Natural killer cell (primary cell): ENCODE results near the gene HSD17B12. TPM values are rescaled to one million over a fixed set of nuclear protein-coding genes. Genes with fewer than 3 reads are reported as not detected.

Experiments
- ATAC-seq, 3 donors: fragments of 150-1000 bp in 2 of 3; fragments of 200-7000 bp in 1 of 3; cut with Tn5 transposase; 1 replicate in 1 of 3; 2 replicates in 2 of 3; pipeline ENCODE4 v1.10.0; 2021; ENCODE audit warnings: mild to moderate bottlenecking in 2 of 3, moderate library complexity in 2 of 3
- DNase-seq, 2 donors: peaks; one replicate each; pipeline versions ENCODE4 v3.0.0 to v3.0.0-alpha.2; 2013 to 2021; ENCODE audit warnings: mixed read lengths in 1 of 2
- H3K27ac ChIP-seq: one replicate; pipeline ENCODE4 v1.5.1; 2013; ENCODE audit warnings: mild to moderate bottlenecking, low read length
- H3K27me3 ChIP-seq: one replicate; pipeline ENCODE4 v1.6.1; 2013; ENCODE audit warnings: low read length; ENCODE audit not compliant: control insufficient read depth, insufficient read depth
- H3K36me3 ChIP-seq: one replicate; pipeline ENCODE4 v1.6.1; 2013; ENCODE audit warnings: low read length; ENCODE audit not compliant: control insufficient read depth, insufficient read depth
- H3K4me1 ChIP-seq: one replicate; pipeline ENCODE4 v1.6.1; 2013; ENCODE audit warnings: low read length; ENCODE audit not compliant: control insufficient read depth, insufficient read depth
- H3K4me3 ChIP-seq: one replicate; pipeline ENCODE4 v1.5.1; 2013; ENCODE audit warnings: low read length
- H3K9me3 ChIP-seq: one replicate; pipeline ENCODE4 v1.6.1; 2013; ENCODE audit warnings: low read length; ENCODE audit not compliant: control insufficient read depth, insufficient read depth
- H3K27ac Mint-ChIP-seq, 2 donors: one replicate each; pipeline ENCODE4 v1.8.0; 2022; ENCODE audit warnings: mild to moderate bottlenecking in 2 of 2, mixed read lengths in 2 of 2, moderate library complexity in 1 of 2
- H3K27me3 Mint-ChIP-seq, 2 donors: one replicate each; pipeline ENCODE4 v1.8.0; 2022; ENCODE audit warnings: low read depth in 2 of 2, mixed read lengths in 2 of 2
- H3K36me3 Mint-ChIP-seq: one replicate; pipeline ENCODE4 v1.8.0; 2022; ENCODE audit warnings: mixed read lengths
- H3K4me1 Mint-ChIP-seq, 2 donors: one replicate each; pipeline ENCODE4 v1.8.0; 2022; ENCODE audit warnings: mixed read lengths in 2 of 2
- H3K4me3 Mint-ChIP-seq: one replicate; pipeline ENCODE4 v1.8.0; 2022; ENCODE audit warnings: mild to moderate bottlenecking, moderate library complexity, mixed read lengths
- H3K9me3 Mint-ChIP-seq, 2 donors: one replicate each; pipeline ENCODE4 v1.8.0; 2022; ENCODE audit warnings: mixed read lengths in 2 of 2
- WGBS: methylation state at CpG from one replicate; pipeline ENCODE4 v1.1.7; 2013; ENCODE audit warnings: missing lambda C conversion rate; ENCODE audit not compliant: insufficient coverage; 5-methylcytosine and 5-hydroxymethylcytosine counted together
- intact Hi-C: fragments of 100-400 bp; cut with micrococcal nuclease; formaldehyde crosslinking; loops from one replicate; pipeline ENCODE4 v1.14.2; 2022
- total RNA-seq, 4 donors: library from RNA; stranded (reverse); fragments of 120-200 nt in 1 of 4; gene quantifications; one replicate each; pipeline versions ENCODE4 v1.2.3 to v1.2.4, GENCODE V29; 2013 to 2022
- TF ChIP-seq, protein P1 (sequence below): fragments of 200-600 bp; IDR thresholded peaks from one replicate; pipeline ENCODE4 v1.8.0; 2022; ENCODE audit warnings: antibody characterized with exemption

Gene HSD17B12
- total RNA-seq, 3 donors from 2014 or later (not counting 1 experiment from before 2014, with no cell fraction given) = 21.0 to 26.3 (median 26.1) TPM

DNA sequence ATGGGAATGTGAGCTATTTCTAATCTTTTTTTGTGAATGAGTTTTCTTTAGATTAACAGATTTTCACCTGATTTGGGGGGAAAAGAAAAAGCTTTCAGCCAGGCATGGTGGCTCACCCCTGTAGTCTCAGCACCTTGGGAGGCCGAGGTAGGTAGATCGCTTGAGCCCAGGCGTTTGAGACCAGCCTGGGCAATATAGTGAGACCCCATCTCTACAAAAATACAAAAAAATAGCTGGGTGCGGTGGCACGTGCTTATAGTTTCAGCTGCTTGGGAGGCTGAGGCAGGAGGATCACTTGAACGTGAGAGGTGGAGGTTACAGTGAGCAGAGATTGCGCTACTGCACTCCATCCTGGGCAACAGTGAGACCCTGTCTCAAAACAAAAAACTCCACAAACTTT lies 92.2 kb downstream of the HSD17B12 start:
- Histone ChIP-seq H3K27ac (no peak overlapping the region), H3K36me3 (no peaks in the 10 kb centered on the region), H3K4me3 (no peak overlapping the region), H3K9me3 (peaks cover 5% of the 10 kb centered on the region), H3K27me3 (no peaks in the 10 kb centered on the region), H3K4me1 (no peaks in the 10 kb centered on the region)
- H3K4me1 Mint-ChIP-seq = no peaks in the 10 kb centered on the region
- H3K9me3 Mint-ChIP-seq = peaks cover 0 to 3% of the 10 kb centered on the region in 2 donors
- H3K27me3 Mint-ChIP-seq = no peaks in the 10 kb centered on the region
- 97% methylated on average over 7 of the region's 7 CpGs for WGBS
- DNase-seq (no peak), ATAC-seq (no peak)
- intact Hi-C loops = no loop called here
- H3K36me3 Mint-ChIP-seq = no peaks in the 10 kb centered on the region
- H3K4me3 Mint-ChIP-seq = no peak overlapping the region
- TF ChIP-seq, protein P1, sequence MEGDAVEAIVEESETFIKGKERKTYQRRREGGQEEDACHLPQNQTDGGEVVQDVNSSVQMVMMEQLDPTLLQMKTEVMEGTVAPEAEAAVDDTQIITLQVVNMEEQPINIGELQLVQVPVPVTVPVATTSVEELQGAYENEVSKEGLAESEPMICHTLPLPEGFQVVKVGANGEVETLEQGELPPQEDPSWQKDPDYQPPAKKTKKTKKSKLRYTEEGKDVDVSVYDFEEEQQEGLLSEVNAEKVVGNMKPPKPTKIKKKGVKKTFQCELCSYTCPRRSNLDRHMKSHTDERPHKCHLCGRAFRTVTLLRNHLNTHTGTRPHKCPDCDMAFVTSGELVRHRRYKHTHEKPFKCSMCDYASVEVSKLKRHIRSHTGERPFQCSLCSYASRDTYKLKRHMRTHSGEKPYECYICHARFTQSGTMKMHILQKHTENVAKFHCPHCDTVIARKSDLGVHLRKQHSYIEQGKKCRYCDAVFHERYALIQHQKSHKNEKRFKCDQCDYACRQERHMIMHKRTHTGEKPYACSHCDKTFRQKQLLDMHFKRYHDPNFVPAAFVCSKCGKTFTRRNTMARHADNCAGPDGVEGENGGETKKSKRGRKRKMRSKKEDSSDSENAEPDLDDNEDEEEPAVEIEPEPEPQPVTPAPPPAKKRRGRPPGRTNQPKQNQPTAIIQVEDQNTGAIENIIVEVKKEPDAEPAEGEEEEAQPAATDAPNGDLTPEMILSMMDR = no peak
- no peak overlapping the region for H3K27ac Mint-ChIP-seq

GRCh38 chr11:43774786-43775185 lies 94.2 kb downstream of the HSD17B12 start:
- Mint-ChIP-seq H3K27me3 (no peaks in the 10 kb centered on the region), H3K36me3 (no peaks in the 10 kb centered on the region), H3K4me3 (no peak overlapping the region), H3K9me3 (peaks cover 0 to 3% of the 10 kb centered on the region in 2 donors), H3K4me1 (no peaks in the 10 kb centered on the region), H3K27ac (no peak overlapping the region)
- intact Hi-C loops = no loop called here
- TF ChIP-seq, protein P1 = no peak
- no peak for ATAC-seq
- Histone ChIP-seq H3K27me3 (no peaks in the 10 kb centered on the region), H3K4me3 (no peak overlapping the region), H3K27ac (no peak overlapping the region), H3K36me3 (no peaks in the 10 kb centered on the region), H3K9me3 (peaks cover 5% of the 10 kb centered on the region), H3K4me1 (no peaks in the 10 kb centered on the region)
- DNase-seq = no peak
- WGBS = 98% methylated on average over 2 of the region's 2 CpGs

GRCh38 chr11:43779306-43779705 lies 98.8 kb downstream of the HSD17B12 start:
- Histone ChIP-seq H3K9me3 (peaks cover 16% of the 10 kb centered on the region), H3K27me3 (no peaks in the 10 kb centered on the region), H3K36me3 (no peaks in the 10 kb centered on the region), H3K27ac (no peak overlapping the region), H3K4me3 (no peak overlapping the region), H3K4me1 (no peaks in the 10 kb centered on the region)
- H3K36me3 Mint-ChIP-seq = peaks cover 18% of the 10 kb centered on the region
- WGBS = 94% methylated on average over 2 of the region's 2 CpGs
- no peak overlapping the region for H3K27ac Mint-ChIP-seq
- no peaks in the 10 kb centered on the region for H3K27me3 Mint-ChIP-seq
- TF ChIP-seq, protein P1 = no peak
- intact Hi-C loops = no loop called here
- no peaks in the 10 kb centered on the region for H3K4me1 Mint-ChIP-seq
- ATAC-seq = no peak
- H3K4me3 Mint-ChIP-seq = no peak overlapping the region
- peaks cover 7 to 12% of the 10 kb centered on the region in 2 donors for H3K9me3 Mint-ChIP-seq
- DNase-seq = no peak

GRCh38 chr11:43784301-43784700 lies 103.8 kb downstream of the HSD17B12 start:
- H3K27ac ChIP-seq = no peak overlapping the region
- Mint-ChIP-seq H3K36me3 (peaks cover 38% of the 10 kb centered on the region), H3K27me3 (no peaks in the 10 kb centered on the region), H3K4me1 (peaks cover 15% of the 10 kb centered on the region in 2 donors), H3K4me3 (no peak overlapping the region), H3K27ac (no peak overlapping the region), H3K9me3 (peaks cover 10 to 12% of the 10 kb centered on the region in 2 donors)
- no peak overlapping the region for H3K4me3 ChIP-seq
- intact Hi-C loops = no loop called here
- no peaks in the 10 kb centered on the region for H3K36me3 ChIP-seq
- peaks cover 16% of the 10 kb centered on the region for H3K9me3 ChIP-seq
- TF ChIP-seq, protein P1 = no peak
- DNase-seq (no peak), ATAC-seq (no peak)
- peaks cover 3% of the 10 kb centered on the region for H3K4me1 ChIP-seq
- no peaks in the 10 kb centered on the region for H3K27me3 ChIP-seq
- WGBS = no CpG with 5 or more reads among the region's 1 CpG
